GM11168 (cell line): ENCODE measurements around the gene SPATA13.

Source experiments
- in situ Hi-C: fragments of 300-500 bp; cut with MboI; formaldehyde crosslinking; loops from one replicate; pipeline ENCODE4 v1.12.0; 2022; ENCODE audit warnings: low sequenced_read_pairs; ENCODE audit not compliant: unreplicated experiment

Gene SPATA13

GRCh38 chr13:24237356-24237755 lies 76.8 kb downstream of the SPATA13 start:
- in situ Hi-C loops = no loop called here

- in situ Hi-C loops = no loop called here
Observed at GRCh38 chr13:24241336-24241735, 80.8 kb downstream of the SPATA13 start.

- in situ Hi-C loops = no loop called here
Observed at GRCh38 chr13:24242100-24242499, 81.6 kb downstream of the SPATA13 start.

GRCh38 chr13:24243302-24243701 lies 82.8 kb downstream of the SPATA13 start:
- in situ Hi-C loops = no loop called here

- in situ Hi-C loops = no loop called here
Observed at GRCh38 chr13:24244802-24245201, 84.3 kb downstream of the SPATA13 start.

GRCh38 chr13:24247016-24247415 lies 86.5 kb downstream of the SPATA13 start:
- in situ Hi-C loops = no loop called here

- in situ Hi-C loops = no loop called here
Observed at GRCh38 chr13:24249624-24250023, 89.1 kb downstream of the SPATA13 start.

- in situ Hi-C loops = no loop called here
Observed at GRCh38 chr13:24250376-24251057, 90.0 kb downstream of the SPATA13 start.

GRCh38 chr13:24251525-24251924 lies 91.0 kb downstream of the SPATA13 start:
- in situ Hi-C loops = no loop called here

GRCh38 chr13:24252136-24252535 lies 91.6 kb downstream of the SPATA13 start:
- in situ Hi-C loops = no loop called here

GRCh38 chr13:24253520-24254145 lies 93.1 kb downstream of the SPATA13 start:
- in situ Hi-C loops = no loop called here

- in situ Hi-C loops = no loop called here
Observed at GRCh38 chr13:24254146-24254841, 93.8 kb downstream of the SPATA13 start.

GRCh38 chr13:24257497-24257896 lies 97.0 kb downstream of the SPATA13 start:
- in situ Hi-C loops = no loop called here

- in situ Hi-C loops = no loop called here
Observed at GRCh38 chr13:24261566-24261965, 101.0 kb downstream of the SPATA13 start.

GRCh38 chr13:24263632-24264031 lies 103.1 kb downstream of the SPATA13 start:
- in situ Hi-C loops = no loop called here

- in situ Hi-C loops = no loop called here
Observed at GRCh38 chr13:24264976-24265375, 104.5 kb downstream of the SPATA13 start.

- in situ Hi-C loops = no loop called here
Observed at GRCh38 chr13:24265453-24265852, 104.9 kb downstream of the SPATA13 start.

GRCh38 chr13:24267274-24267673 lies 106.8 kb downstream of the SPATA13 start:
- in situ Hi-C loops = no loop called here

GRCh38 chr13:24267801-24268200 lies 107.3 kb downstream of the SPATA13 start:
- in situ Hi-C loops = no loop called here

- in situ Hi-C loops = no loop called here
Observed at GRCh38 chr13:24269821-24270220, 109.3 kb downstream of the SPATA13 start.

GRCh38 chr13:24270639-24271141 lies 110.2 kb downstream of the SPATA13 start:
- in situ Hi-C loops = no loop called here
